Stimulated activated CD8-positive, alpha-beta memory T cell treated with anti-CD3 and anti-CD28 coated beads, Interleukin-4, amount 100 ng/mL, for 4 hours (primary cell): ENCODE measurements around the gene CASP10.
A peak's percentile ranks its signal among the peaks of the same experiment; 100 is the strongest.
"Not testable (repeated sequence)": the region's sequence is repeated elsewhere in the genome, so short reads cannot be mapped to it uniquely, and the experiment has no call there.

Source experiments
- DNase-seq, 2 donors: peaks; one replicate each; pipeline ENCODE4 v3.0.0-alpha.2; 2020; ENCODE audit warnings: low read depth in 2 of 2, low spot score in 1 of 2

The CASP10 gene

GRCh38 chr2:201154615-201155399, 28.1 kb upstream of the CASP10 start:
- DNase-seq, result no peak

- DNase-seq, result no peak
These were observed 26.9 kb upstream of the CASP10 start for GRCh38 chr2:201156036-201156435.

GRCh38 chr2:201156640-201157039, 26.3 kb upstream of the CASP10 start:
- no peak for DNase-seq

GRCh38 chr2:201157694-201158093, 25.2 kb upstream of the CASP10 start:
- no peak for DNase-seq

GRCh38 chr2:201158111-201158929, 24.6 kb upstream of the CASP10 start:
- DNase-seq, result peak in 1 of 2 donors; percentile 16

GRCh38 chr2:201164166-201164565, 18.8 kb upstream of the CASP10 start:
- no peak for DNase-seq

- no peak for DNase-seq
These were observed 15.4 kb upstream of the CASP10 start for GRCh38 chr2:201167546-201167945.

GRCh38 chr2:201168496-201168895, 14.4 kb upstream of the CASP10 start:
- DNase-seq, result not testable (repeated sequence)

- no peak for DNase-seq
These were observed 11.6 kb upstream of the CASP10 start for GRCh38 chr2:201171259-201171814.

GRCh38 chr2:201172279-201172678, 10.7 kb upstream of the CASP10 start:
- DNase-seq, result no peak

- DNase-seq, result no peak
These were observed 8.3 kb upstream of the CASP10 start for GRCh38 chr2:201174687-201175086.

- DNase-seq, result no peak
These were observed 6.9 kb upstream of the CASP10 start for GRCh38 chr2:201176081-201176481.

- no peak for DNase-seq
These were observed 2.9 kb upstream of the CASP10 start for GRCh38 chr2:201180010-201180409.

GRCh38 chr2:201183365-201183727, 405 bp downstream of the CASP10 start:
- DNase-seq, result no peak

- not testable (repeated sequence) for DNase-seq
These were observed 894 bp downstream of the CASP10 start for GRCh38 chr2:201183835-201184234.

- DNase-seq, result not testable (repeated sequence)
These were observed 1.3 kb downstream of the CASP10 start for GRCh38 chr2:201184248-201184647.

- DNase-seq, result no peak
These were observed 2.9 kb downstream of the CASP10 start for GRCh38 chr2:201185863-201186262.

GRCh38 chr2:201186982-201187381, 4.0 kb downstream of the CASP10 start:
- no peak for DNase-seq

- no peak for DNase-seq
These were observed 5.5 kb downstream of the CASP10 start for GRCh38 chr2:201188449-201188848.

GRCh38 chr2:201191132-201191875, 8.4 kb downstream of the CASP10 start:
- DNase-seq, result no peak

- no peak for DNase-seq
These were observed 11.2 kb downstream of the CASP10 start for GRCh38 chr2:201194097-201194496.
